Limb (tissue), 2 donors: ENCODE results near the gene ABCB6.

Experiments
- DNase-seq, 2 donors: peaks; one replicate each; pipeline ENCODE4 v3.0.0-alpha.2; 2016; ENCODE audit errors: extremely low spot score in 2 of 2

ABCB6 gene

GRCh38 chr2:219186754-219187456 lies 31.9 kb downstream of the ABCB6 start:
- DNase-seq: no peak

- no peak for DNase-seq
Measured at GRCh38 chr2:219184121-219184520, 34.6 kb downstream of the ABCB6 start.

GRCh38 chr2:219183151-219183772 lies 35.5 kb downstream of the ABCB6 start:
- no peak for DNase-seq

- no peak for DNase-seq
Measured at GRCh38 chr2:219182331-219183150, 36.2 kb downstream of the ABCB6 start.

- DNase-seq: no peak
Measured at GRCh38 chr2:219181531-219181930, 37.2 kb downstream of the ABCB6 start.

GRCh38 chr2:219180961-219181360 lies 37.8 kb downstream of the ABCB6 start:
- no peak for DNase-seq

GRCh38 chr2:219179601-219180465 lies 38.9 kb downstream of the ABCB6 start:
- no peak for DNase-seq

- peak in 1 of 2 donors; percentile 2 for DNase-seq
Measured at GRCh38 chr2:219178377-219179175, 40.2 kb downstream of the ABCB6 start.

GRCh38 chr2:219177552-219178376 lies 41.0 kb downstream of the ABCB6 start, which contains the start of gene RETREG2:
Gene RETREG2, plus strand, starts transcription at chr2:219178275. Its CDS starts 78 bp downstream, at chr2:219178353.
- peak; percentile 91 to 94 for DNase-seq

GRCh38 chr2:219176818-219177551 lies 41.8 kb downstream of the ABCB6 start, which contains the start of gene CNPPD1:
Gene CNPPD1, minus strand, starts transcription at chr2:219176925. Its CDS starts 97 bp downstream, at chr2:219176828.
- DNase-seq: peak; percentile 80 to 88

- no peak for DNase-seq
Measured at GRCh38 chr2:219175928-219176817, 42.6 kb downstream of the ABCB6 start.

- no peak for DNase-seq
Measured at GRCh38 chr2:219175486-219175885, 43.3 kb downstream of the ABCB6 start.

GRCh38 chr2:219174801-219175200 lies 44.0 kb downstream of the ABCB6 start:
- no peak for DNase-seq

GRCh38 chr2:219174146-219174545 lies 44.6 kb downstream of the ABCB6 start:
- DNase-seq: no peak

GRCh38 chr2:219173176-219173575 lies 45.6 kb downstream of the ABCB6 start:
- no peak for DNase-seq

GRCh38 chr2:219172231-219173154 lies 46.3 kb downstream of the ABCB6 start:
- no peak for DNase-seq
